GM19193 (cell line): ENCODE data around the gene ZBTB46.

ENCODE experiments used
- POLR2A ChIP-seq: IDR thresholded peaks from 4 replicates; pipeline ENCODE4 v1.6.1; 2011; ENCODE audit not compliant: insufficient read depth, insufficient read length; ENCODE audit errors: extremely low read depth

The ZBTB46 gene

DNA sequence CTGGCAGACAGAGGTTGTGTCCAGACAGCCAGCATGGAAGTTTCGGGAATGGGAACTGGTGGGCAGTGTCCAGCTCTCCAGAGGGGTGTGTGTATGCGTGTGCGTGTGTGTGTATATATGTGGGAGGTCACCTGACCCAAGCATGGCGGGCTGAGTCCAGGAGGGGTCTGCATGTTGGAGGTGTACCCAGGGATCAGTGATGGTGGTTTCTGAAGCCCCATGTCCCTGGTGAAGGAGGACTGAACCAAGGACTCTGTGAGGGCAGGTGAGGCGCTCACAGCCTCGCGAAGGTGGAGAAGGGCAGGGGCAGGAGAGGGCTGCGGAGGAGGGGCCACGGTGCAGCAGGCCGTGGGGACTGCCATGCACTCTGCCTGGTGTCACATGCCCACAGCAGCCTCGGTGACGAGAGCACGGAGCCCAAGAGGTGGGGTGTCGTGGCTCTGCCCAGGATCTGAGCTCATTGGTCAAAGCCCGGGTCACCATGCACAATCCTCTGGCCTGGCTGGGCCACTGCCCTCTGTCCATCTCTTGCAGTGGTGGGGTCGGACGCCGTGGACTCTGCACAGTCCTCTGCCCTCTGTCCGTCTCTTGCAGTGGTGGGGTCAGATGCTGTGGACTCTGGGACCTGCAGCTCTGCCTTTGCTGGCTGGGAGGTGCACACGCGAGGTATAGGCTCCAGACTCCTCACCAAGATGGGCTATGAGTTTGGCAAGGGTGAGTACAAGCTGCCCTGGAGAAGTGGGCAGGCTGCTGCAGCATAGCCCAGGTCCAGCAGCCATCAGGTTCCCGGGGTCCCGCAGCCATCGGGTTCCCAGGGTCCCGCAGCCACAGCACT, 96.7 kb downstream of the ZBTB46 start:
- TF ChIP-seq POLR2A = no peak

DNA sequence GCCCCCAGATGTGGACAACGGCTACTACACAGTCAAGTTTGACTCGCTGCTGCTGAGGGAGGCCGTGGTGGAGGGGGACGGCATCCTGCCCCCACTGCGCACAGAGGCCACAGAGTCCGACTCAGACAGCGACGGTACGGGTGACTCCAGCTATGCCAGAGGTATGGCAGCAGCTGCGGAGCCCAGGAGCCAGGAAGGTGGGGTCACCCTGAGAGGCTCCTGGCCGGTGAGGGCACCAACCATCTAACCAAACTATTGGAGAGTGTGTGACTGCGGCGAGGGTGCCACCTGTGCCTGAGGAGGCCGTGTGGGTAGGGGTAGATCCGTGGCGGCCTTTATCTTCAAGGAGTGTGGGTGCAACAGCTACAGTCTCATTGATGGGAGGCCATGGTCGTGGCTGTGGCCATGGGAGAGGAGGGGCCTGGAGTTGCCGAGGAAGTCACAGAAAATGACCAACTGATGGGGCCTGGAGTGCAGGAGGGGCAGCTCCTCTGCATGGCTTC, 97.4 kb downstream of the ZBTB46 start:
- TF ChIP-seq POLR2A = no peak

DNA sequence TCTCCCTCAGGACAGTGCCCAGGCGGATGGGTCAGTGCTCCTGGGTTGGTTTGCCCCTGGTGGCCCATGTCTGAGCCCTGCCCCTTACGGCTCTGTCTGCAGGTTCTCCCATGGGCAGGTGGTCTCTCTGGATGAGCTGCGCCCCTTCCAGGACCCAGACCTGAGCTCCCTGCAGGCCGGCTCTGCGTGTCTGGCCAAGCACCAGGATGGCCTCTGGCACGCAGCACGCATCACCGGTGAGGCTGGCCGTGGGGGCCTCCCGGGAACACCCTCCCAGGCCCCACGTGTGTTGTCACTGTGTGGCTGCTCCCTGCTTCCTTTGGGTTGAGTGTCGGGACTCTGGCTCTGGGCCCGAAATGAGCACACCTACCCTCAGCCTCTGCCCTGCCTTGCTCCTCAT, 97.9 kb downstream of the ZBTB46 start:
- no peak for TF ChIP-seq POLR2A

DNA sequence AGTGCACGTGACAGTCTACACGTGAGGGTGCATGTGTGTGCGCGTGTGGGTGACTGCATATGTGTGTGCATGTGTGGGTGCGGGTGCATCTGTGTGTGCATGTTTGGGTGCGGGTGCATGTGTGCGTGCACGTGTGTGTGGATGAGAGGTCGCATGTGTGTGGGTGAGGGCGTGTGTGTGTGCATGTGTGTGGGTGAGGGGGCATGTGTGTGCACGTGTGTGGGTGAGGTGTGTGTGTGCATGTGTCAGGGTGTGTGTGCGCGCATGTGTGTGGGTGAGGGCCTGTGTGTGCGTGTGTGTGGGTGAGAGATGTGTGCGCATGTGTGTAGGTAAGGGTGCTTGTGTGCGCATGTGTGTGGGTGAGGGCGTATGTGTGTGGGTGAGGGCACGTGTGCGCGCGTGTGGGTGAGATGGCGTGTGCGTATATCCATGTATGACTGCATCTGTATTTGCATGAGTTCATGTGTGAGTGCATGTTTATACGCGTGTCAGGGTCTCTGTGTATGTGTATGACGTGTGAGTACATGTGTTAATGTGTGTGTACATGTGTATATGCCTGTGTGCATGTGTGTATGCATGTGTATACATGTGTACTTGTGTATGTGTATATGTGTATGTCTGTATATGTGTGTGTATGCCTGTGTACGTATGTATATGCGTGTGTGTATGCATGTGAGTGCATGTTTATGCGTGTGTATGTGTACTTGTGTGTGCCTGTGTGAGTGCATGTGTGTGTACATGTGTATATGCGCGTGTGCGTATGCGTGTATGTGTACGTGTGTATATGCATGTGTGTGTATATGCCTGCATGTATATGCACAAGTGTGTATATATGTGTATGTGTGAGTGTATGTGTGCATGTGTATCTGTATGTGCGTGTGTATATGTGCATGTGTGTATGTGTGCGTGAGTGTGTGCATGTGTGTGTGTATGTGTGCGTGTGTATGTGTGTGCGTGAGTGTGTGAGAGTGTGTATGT, 98.7 kb downstream of the ZBTB46 start:
- no peak for TF ChIP-seq POLR2A

DNA sequence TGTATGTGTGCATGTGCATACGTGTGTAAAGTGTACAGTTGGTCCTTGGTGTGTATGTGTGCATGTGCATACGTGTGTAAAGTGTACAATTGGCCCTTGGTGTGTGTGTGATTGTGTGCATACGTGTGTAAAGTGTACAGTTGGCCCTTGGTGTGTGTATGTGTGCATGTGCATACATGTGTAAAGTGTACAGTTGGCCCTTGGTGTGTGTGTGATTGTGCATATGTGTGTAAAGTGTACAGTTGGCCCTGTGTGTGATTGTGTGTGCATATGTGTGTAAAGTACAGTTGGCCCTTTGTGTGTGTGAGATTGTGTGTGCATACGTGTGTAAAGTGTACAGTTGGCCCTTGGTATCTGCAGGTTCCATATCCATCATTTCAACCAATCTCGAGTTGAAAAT, 99.7 kb downstream of the ZBTB46 start:
- no peak for TF ChIP-seq POLR2A

DNA sequence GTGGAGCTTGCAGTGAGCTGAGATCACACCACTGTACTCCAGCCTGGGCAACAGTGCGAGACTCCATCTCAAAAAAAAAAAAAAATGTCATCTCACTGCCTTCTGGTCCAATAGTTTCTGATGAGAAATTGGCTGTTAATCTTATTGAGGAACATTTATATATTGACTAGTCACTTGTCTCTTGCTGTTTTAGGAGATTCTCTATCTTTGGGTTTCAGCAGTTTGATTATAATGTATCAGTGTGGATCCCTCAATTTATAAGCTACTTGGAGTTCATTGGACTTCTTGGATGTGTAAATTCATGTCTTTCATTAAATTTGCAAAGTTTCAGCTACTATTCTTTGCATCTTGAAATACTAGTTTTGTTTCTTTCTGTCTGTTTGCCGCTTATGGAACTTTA, 112.1 kb downstream of the ZBTB46 start:
- TF ChIP-seq POLR2A = no peak

DNA sequence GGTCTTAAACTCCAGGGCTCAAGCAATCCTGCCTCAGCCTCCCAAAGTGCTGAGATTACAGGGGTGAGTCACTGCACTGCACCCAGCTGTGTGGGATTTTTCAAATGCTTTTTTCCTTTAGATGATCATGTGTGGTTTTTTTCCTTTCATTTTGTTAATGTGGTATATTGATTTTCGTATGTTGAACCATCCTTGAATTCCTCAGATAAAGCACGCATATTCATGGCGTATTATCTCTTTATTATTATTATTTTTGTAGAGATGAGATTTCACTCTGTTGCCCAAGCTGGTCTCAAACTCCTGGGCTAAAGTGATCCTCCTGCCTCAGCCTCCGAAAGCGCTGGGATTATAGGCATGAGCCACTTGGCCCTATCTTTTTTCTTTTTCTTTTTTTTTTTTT, 116.2 kb downstream of the ZBTB46 start:
- no peak for TF ChIP-seq POLR2A

DNA sequence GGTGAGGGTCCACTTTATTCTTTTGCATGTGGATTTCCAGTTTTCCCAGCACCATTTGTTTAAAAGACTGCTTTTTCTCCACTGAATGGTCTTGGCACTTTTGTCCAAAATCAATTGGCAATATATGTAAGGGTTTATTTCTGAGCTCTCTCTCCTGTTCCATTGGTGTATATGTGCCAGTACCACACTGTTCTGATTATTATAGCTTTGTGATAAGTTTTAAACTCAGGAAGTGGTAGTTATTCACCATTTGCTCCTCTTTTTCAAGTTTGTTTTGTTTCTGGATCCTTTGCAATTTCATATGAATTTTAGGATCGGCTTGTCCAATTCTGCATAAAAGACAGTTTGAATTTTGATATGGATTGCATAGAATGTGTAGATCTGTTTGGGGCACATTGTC, 118.9 kb downstream of the ZBTB46 start:
- no peak for TF ChIP-seq POLR2A

DNA sequence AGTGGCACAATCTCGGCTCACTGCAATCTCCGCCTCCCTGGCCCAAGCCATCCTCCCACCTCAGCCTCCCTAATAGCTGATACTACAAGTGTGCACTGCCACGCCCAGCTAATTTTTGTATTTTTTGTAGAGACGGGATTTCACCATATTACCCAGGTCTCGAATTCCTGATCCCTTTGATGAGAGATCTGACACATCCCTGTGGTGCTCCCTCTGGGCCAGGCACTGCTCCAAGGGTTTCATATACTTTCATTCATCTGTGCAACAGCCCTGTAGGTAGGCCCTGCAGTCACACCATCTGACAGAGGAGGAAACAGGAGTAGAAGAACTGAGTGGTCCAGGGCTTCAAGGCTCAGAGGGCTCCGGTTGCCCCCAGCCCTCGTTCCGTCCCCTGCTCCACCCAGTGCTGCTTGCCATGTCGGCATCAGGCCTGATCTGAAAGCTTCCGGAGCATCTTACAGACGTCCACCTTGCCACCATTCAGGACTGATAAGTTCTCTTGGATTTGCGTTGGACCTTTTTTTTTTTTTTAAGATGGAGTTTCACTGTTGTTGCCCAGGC, 119.9 kb downstream of the ZBTB46 start:
- TF ChIP-seq POLR2A = no peak

DNA sequence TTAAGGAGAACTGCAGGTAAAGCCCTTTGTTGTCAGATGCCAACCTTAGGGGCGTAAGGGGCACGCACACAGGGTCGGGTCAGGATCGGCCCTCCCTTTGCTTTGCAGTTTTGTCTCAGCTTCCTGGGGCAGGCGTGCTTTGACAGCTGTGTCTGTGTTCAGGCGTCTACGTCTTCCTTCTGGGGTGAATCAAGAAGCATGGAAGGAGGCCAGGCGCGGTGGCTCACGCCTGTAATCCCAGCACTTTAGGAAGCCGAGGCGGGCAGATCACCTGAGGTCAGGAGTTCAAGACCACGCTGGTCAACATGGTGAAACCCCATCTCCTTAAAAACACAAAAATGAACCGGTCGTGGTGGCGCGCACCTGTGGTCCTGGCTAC, 121.9 kb downstream of the ZBTB46 start:
- TF ChIP-seq POLR2A = no peak

DNA sequence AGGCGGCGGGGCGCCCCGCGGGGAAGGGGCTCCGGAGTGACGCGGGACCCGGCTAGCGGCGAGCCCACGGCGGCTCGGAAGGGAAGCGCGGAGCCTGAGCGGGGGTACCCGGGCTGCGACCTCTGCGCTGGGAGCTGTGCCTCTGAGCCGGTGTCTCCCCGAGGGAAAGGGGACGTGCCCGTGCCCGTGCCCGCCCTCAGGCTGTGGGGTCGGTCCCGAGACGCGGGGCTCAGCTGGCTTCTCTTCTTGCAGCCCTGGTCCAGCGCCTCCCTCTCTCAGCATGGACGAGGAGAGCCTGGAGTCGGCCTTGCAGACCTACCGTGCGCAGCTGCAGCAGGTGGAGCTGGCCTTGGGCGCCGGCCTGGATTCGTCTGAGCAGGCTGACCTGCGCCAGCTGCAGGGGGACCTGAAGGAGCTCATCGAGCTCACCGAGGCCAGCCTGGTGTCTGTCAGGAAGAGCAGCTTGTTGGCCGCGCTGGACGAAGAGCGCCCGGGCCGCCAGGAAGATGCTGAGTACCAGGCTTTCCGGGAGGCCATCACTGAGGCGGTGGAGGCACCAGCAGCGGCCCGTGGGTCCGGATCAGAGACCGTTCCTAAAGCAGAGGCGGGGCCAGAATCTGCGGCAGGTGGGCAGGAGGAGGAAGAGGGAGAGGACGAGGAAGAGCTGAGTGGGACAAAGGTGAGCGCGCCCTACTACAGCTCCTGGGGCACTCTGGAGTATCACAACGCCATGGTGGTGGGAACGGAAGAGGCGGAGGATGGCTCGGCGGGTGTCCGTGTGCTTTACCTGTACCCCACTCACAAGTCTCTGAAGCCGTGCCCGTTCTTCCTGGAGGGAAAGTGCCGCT, 122.5 kb downstream of the ZBTB46 start:
- TF ChIP-seq POLR2A = no peak

DNA sequence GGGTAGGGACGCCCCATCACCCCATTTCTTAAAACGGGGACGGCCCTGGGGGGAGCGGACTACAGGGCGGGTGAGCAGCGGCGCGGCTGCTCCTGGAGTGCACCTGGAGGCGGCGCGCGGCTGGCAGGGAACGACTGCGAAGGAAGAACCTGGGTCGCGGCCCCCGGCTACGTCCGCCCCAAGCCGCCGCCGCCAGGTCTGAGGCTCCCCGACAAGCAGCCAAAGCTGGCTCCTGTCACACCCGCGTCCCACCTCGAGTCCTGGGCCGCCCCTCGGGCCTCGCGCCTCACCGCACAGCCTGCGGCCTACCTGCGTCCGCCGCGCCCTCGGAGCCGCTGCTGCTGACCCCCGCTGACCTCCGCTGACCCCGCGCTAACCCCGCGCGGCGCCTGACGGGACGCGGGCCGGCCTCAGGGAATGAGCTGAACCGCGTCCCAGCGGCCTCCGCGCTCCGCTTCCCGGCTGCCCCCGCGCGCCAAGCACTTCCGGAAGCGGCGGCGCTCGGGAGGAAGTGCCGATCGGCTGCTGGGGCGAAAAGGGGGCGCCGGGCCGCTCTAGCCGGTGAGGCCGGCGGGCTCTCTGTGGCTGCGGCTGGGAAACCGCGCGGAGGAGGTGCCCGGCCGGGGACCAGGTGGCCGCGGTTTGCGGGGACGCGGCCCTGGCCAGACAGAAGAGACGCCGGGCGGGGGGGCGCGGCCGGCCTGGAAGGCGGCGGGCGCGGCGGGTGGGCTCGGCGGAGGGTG, 123.3 kb downstream of the ZBTB46 start, which contains the start of the genes ARFRP1 and ZGPAT:
TSS of gene ARFRP1 (minus strand) at position 419 of the 743 bp plus-strand sequence. CDS start 885 bp downstream, outside the sequence.
TSS of gene ZGPAT (plus strand) at position 482 of the 743 bp plus-strand sequence. CDS start 542 bp downstream, outside the sequence.
- TF ChIP-seq POLR2A = peak; percentile 76

DNA sequence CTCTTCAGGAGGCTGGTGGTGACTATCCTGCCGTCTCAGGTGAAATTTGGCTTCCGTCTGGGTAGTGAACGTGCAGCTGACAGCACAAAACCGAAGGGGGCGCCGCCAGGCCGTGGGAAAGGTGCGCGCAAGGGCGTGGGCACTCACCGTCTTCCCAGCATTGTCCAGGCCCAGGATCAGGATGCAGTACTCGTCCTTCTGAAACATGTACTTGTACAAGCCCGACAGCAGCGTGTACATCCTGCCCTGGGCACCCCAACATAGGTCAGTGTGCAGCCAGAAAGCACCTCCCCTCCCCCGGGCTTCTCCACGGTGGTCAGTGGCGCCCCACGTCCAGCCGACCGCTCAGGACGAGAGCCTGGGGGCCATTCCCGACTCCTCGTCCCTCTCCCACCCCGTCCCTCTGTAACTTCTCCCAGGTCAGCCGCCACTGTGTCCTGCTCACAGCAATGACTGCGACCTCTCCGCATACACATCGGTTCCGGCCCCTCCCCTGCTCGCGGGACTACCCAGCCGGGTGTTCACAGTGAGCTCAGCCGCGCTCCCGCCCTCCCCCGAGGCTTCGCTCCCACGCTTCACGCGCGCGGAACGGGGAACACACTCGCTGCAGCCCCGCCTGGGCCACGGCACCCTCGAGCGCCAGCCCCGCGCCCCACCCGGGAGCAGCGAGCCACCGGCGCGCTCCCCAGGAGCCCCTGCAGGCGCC, 124.1 kb downstream of the ZBTB46 start:
- TF ChIP-seq POLR2A = no peak
